NCI-H1930 (cell line): ENCODE data around the gene RNF150.
"Not testable (repeated sequence)": the region's sequence is repeated elsewhere in the genome, so short reads cannot be mapped to it uniquely, and the experiment has no call there.

Experiments
- DNase-seq, 2 experiments: peaks; one replicate each; lab custom pipeline; 2025; lab: John Stamatoyannopoulos, UW

RNF150 gene

DNA sequence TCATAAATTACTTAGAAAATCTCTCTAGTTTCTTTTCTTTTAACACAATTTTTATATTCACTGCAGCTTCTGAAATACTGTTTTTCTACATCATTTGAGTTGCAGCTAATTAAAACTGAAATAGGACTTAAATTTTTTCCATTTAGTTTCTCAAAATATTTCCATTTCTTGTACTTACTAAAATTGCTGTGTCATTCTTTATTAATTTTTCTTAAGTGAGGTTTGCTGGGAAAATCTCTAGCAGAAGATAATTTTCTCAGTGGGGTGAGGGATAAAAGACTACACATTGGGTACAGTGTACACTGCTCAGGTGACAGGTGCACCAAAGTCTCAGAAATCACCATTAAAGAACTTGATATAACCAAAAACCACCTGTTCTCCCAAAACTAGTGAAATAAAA is 57.7 kb downstream of the RNF150 start:
- DNase-seq = no peak

DNA sequence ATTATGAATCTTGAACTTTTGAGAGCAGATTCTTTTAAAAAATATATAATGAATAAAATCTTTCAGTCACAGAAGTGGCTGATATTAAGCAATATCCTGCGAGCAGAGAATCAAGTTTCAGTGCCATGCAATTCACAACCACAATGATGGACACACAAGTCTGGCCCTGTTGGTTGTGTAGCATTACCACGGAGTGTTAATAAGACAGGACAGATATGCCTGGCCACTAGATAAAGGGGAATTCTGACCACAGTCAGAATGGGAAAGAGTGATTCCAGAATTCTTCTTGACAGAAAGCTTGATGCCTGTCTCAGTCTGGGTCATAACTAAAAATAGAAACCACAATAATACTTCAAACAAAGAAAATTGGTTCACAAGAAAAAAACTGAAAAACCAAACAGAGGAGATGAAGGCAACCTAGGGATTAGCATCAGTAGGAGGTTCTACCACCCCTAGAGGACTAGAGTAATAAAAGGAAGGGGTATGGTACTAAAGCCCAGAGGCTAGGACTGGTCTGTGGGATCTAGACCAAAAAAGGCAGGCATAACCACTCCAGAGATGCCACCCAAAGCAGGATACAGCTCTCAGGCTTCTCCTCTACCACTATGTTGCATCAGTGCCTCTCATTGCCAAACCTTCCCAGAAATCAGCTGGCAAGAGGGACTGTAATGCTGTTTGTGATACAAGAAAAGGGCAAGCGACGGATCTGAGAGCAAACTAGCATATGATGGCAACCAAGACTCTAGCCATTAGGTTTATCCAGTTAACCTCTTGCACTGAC is 59.0 kb downstream of the RNF150 start:
- no peak for DNase-seq

DNA sequence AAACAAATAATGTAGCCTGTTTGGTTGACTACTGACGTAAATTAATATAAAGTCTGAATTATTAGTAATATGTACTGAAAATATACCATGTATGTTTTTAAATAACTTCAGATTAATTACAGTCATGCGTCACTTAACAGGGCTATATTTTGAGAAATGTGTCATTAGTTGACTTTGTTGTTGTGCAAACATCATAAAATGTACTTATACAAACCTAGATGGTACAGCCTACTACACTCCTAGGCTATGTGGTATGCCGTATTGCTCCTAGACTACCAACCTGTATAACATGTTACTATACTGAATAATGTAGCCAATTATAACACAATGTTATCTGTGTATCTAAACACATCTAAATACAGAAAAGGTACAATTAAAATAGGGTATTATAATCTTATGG is 66.6 kb downstream of the RNF150 start:
- no peak for DNase-seq

DNA sequence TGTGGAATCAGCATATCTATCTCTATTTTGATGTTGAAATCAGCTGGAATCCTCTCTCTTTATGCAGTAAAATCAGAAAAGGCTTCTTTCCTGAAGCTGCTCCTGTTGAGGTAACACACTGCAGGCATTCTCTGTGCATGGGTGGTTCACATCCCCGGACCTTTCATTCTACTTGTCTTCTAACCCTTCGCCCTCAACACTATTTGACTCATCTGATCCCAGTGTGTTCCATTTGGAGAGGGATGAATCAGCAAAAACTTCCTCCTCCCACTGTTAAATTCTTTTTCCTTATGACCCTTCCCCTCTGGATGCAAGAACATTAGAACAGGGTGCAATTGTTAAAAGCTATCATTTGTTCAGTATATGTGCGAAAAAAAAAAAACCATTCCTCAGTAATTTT is 67.4 kb downstream of the RNF150 start:
- DNase-seq = no peak

DNA sequence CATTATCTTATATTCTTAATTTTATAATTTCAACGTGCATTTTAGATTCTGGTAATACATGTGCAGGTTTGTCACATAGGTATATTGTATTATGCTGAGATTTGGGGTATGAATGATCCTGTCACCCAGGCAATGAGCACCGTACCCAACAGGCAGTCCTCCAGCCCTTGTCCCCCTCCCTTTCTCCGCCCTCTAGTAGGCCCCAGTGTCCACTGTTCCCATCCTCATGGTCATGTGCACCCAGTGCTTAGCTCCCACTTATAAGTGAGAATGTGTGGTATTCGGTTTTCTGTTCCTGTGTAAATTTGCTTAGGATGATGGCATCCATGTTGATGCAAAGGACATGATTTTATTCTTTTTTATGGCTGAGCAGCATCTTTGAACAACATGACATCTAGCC is 70.6 kb downstream of the RNF150 start:
- no peak for DNase-seq

DNA sequence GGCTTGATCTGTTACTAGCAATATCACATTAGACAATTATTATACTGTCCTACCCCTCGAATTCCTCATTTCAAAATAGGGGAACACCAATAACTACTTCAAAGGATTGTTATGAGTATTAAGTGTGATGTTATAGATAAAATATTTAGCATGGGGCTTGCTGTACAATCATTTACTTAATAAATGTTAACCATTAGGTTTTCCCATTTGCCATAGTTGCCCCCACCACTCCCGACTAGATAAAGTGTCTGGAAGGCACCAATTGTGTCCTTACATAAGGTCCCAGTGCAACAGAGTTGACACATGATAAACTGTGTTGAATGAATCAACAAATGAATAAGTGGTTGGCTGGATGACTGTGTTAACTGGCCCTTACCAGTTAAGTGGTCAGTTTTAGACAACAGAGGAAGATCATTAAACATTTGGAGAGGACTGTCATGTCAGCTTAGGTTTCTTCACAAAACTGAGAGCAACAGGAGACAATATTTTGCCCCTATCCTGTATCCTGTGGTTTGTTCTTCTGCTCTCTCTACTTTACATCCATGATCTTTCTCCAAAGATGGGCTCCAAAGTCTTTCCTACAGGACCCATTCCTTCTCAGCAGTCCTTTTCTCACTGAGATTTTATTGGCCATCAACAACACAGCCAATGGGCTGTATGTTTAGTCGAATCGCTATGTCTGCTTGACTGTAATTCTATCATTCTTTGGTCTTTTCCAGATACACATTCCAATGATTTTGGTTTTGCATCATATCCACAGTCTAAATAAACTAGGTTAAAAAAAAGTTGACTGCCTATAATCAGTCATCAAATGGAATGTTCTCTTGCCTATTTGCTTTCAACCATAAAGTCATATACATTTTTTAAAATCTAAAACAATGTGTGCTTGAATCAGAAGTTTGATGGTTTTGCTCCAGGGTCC is 74.4 kb downstream of the RNF150 start:
- no peak for DNase-seq

DNA sequence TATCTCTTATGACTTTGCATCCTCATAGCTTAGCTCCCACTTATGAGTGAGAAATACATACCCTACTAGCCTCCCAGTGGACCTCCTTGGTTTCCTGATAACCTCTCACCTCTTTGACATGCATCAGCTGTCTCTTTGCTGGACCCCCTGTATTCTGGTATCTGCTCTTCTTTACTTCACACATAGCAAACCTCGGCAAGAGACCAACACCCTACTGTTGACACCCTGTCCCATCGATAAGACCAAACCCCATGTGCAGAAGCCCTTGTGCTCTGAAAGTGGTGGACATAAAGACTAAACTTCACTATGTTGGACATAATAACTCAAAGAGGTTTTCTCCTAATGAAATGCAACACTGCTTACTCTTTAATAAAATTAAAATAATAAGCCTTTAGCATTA is 75.7 kb downstream of the RNF150 start:
- DNase-seq = no peak

DNA sequence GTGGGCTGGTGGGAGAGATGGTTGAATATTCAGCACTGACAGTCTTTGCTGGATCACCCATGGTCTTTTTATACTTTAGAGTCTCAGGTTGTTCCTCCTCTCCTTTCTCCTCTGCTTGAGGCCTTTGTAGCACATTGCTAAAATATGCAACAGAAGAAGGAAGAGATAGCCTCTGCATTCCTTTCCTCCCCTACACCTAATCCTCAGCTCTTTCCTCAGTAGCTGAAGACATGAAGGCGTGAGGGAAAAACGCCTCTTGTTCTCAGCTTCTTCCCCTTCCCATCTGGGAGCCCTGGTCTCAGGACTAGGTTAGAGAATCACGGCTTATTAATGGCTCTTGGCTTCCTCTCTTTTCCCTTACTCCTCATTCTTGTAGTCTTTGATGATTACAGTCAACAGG is 76.8 kb downstream of the RNF150 start:
- no peak for DNase-seq

DNA sequence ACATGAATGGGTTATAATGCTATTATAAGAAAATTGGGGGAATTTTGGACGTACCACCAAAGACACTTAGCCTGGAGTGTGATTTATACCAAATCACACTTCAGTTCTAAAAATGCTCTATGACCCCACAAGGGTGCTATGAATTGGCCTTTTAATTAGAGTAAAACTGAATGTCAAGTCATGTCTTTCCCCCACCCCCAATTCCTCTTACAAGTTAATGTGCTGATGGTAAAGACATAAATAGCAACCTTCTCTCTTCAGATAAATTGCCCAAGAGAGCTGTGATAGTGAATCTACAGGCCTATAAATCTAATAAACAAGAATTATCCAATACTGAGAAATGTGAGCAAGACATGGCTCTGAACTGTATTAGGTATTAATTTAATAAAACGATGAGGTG is 78.8 kb downstream of the RNF150 start:
- no peak for DNase-seq

DNA sequence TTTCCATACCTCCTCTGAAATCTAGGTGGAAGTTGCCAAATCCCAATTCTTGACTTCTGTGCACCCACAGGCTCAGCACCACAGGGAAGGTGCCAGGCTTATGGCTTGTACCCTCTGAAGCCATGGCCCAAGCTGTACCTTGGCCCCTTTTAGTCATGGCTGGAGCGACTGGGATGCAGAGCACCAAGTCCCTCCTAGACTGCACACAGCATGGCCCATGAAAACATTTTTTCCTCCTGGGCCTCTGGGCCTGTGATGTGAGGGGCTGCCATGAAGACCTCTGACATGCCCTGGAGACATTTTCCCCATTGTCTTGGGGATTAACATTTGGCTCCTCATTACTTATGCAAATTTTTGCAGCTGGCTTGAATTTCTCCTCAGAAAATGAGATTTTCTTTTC is 82.3 kb downstream of the RNF150 start:
- not testable (repeated sequence) for DNase-seq

DNA sequence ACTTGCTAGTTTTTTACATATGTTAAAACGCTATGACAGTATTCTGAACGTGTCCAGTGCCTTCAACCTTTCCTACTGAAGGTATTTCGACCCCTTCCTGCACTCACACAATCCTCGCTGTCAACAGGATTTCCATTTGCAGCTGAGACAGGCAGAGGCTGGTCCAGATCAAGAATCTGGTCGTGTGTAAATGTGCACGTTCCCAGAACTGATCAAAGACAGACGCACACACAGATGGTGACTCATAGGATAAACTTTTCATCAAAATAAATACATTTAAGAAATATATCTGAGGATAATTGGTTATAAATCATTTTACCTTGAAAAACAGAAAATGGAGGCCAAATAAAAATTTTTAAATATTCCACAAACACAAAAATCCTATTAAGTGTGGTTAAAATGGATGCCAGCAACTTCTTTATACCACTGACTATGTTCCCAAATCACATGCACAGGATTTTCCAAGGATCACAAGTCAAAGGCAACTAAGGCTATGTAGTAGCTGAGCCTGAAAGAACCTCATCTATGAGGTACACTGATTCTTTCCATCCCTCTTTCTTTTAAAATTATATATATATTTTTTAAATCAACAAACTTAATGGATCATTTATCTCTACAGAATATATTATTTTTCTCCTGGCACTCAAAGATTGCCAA is 85.9 kb downstream of the RNF150 start:
- DNase-seq = no peak

DNA sequence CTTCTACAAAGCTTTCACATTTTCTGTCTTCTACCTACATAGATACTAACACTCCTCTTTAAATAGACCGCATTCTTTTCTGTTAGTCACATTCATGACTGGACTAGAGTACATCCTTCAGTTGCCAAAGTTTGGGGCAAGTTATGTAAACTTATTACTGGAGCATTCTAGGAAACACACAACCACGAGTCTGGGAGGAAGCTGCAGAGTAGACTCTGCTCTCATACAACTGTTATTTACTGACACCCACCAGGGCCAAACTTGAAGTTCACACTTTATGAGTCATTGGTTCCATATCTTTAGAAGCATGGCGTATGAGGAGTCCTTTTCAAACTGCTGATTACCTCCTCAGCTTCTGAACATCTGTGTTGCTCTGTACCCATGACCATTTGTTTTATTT is 87.0 kb downstream of the RNF150 start:
- no peak for DNase-seq

DNA sequence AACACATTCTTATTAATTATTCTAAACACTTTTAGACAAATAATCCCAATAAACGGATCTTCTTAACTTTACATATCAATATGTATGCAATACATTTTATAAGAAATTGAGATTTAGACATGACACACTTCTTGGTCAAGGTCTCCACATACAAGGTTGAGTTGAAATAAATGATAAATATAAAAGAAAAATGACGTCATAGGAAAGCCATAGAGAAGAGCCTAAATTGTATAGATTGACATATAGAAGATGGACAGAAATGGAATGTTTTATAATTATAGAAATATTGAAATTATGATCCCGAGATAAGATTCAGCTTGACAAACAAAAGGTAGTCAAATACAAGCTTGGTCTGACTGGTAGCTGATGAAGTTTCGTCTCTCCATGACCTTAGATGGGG is 87.4 kb downstream of the RNF150 start:
- DNase-seq = no peak

DNA sequence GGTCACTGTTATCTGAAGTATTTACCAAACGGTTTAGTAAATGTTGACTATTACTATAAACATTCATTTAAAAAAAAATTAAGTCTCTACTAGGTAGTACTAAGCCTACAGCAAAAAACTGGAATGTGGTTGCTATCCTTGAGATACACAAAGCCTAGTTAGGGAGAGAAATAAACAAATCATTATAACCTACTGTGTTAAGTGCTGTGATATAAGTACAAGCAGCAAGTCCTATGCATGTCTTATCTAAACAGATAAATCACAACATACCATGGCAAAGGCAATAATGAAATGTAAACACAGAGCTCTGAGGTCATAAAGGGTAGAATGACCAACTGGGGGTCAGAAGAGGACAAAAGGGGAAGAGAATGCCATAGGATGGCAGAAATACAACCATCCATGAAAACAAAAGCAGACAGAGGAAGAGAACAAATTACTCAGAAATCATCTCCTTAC is 92.2 kb downstream of the RNF150 start:
- DNase-seq = no peak

DNA sequence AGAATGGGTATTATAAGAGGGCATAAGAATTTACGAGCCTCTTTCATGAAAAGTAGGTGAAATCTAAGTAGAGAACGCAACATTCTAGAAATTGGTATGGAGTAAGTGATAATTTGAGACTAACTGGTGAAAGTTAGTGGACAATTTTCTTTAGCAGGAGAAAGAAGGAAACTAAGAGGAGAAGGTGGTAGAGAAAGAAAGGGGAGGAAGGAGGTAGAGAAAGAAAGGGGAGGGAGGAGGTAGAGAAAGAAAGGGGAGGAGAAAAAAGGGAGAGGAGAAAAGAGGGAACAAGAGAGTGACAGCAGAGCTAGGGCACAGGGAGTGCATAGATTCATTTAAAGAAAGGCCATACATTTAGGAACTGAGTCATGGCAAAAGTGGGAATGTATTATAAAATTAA is 94.1 kb downstream of the RNF150 start:
- DNase-seq = no peak

DNA sequence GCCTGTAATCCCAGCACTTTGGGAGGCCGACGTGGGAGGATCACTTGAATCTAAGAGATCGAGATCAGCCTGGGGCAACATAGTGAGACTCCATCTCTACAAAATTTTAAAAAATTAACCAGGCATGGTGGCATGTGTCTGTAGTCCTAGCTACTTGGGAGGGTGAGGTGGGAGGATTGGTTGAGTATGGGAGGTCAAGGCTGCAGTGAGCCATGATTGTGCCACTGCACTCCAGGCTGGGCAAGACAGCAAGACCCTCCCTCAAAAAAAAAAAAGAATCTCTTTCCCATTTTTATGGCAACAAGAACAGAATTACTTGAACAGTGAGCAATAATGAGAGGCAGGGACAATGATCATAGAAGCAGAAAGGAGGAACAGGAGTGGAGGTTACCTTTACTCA is 94.8 kb downstream of the RNF150 start:
- no peak for DNase-seq

DNA sequence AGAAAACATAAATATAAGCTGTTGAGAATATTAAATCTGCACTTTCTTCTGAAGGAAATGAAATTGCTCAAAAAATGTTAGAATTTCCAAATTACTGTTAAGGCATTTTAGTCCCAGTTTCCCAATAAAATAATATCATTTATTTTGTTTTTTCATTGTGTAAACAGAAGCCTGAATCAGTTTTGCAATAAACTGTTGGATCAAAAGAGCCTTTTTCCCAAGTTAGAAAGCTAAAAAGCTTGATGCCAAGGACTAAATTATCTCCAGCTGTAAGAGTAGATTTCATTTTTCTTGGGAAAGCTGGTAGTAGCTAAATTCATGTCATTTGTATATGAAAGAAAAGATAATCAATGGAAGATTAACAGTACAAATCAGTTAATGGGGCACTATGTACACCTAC is 95.8 kb downstream of the RNF150 start:
- DNase-seq = no peak

DNA sequence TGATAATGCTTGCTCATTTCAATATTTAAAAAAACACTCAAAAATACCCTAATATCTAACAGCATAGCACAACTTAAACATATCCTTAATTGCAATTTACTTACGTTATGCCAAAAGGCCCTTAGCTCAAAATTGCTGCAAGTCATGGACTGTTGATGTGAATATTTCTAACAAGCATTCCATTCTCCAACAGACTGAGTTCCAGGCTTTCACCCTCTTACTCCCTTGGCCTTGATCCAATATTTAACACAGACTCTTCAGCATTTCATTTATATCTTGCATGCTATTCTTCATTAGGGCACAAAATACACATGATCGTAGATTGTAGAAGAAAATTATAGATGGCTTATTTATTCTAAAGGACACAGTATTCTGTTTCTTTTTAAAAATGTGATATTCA is 96.5 kb downstream of the RNF150 start:
- no peak for DNase-seq

DNA sequence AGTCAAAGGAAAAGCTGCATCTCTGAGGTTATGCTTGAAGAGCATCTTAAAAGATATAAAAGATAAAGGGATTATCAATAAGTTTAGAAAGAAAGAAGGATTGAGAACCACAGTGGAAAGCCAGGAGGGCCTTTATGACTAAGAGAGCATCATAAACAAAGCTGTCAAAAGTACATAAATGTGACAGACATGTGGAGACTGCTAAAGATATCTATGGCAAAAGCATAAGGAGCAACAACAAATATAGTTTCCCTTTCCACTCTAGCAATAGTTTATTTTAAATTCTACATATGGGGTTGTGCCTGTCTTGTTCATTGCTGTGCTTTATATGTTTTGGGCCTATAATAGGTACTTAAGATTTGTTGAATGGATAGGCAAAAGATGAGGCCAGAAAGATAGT is 97.3 kb downstream of the RNF150 start:
- DNase-seq = no peak

DNA sequence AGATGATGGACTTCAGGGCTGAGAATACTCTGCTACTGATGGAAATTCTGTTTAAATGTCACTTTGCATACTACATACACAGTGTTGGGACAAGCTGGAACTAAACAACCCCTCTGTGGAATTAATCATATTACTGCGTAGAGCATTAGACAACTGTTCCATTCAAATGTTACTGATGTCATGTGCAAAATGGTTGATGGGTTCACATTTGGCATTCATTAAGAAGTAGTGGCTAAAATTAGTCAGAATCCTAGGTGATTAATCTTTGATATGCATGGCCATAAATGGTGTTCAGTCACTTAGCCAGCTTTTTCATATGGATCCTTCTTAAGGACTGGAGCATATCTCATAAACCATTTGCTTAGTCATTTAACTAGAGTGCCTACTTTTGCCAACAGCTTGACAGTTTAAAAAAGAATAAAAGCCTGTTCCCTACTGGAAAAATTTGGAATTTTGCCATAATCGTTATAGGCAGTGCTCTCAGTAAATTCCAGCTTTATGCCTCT is 105.2 kb downstream of the RNF150 start:
- DNase-seq = no peak

DNA sequence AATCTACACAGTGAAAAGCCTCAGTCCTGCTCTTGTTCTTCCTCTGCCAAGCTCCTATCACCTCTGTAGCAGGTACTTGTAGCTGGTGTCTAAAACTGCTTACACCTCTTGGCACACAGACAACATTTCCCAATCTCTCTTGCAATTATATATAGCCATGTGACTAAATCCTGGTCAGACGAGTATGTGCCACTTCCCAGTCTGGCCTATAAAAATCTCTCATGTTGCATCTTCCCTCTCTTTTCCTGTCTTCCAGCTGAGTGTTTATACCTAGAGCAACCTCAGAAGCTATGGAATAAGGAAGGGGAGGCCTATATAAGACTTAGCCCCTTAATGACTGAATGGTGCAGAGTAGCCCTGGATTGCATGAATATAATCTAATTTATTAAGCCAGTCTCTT is 105.8 kb downstream of the RNF150 start:
- DNase-seq = no peak

DNA sequence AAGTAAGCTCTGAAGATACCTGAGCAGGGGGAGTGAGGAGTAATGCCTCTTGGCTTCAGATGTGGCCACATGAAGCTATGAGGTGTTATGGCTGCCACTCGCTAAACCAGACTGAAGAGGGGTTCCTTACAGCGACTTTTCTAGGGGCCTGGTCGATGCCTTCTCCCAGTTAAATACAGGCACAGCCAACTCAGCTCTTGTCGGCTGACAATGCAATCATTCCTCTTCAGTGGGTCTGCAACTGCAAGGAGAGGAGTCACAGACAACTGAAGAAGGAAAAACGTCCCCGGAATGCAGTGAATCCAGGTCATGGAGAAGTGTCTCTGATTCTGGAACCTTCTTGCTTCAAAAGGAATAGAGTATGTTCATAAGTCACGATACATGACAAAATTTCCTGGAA is 106.4 kb downstream of the RNF150 start:
- DNase-seq = no peak

DNA sequence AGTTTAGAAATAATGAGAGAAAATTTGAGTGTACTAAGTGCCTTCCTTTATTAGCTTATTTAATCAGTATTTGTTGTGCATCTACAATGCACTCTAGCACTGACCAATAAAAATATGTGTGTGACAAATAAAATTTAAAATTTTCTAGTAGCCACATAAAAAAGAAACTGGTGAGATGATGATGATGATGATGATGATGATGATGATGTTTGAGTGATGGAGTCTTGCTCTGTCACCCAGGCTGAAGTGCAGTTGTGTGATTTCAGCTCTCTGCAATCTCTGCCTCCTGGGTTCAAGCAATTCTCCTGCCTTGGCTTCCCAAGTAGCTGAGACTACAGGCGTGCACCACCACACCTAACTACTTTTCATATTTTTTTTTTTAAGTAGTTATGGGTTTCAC is 110.2 kb downstream of the RNF150 start:
- DNase-seq = no peak
